ENCODE data around the gene TMEM72. TPM values are rescaled to one million over a fixed set of nuclear protein-coding genes. Genes with fewer than 3 reads are reported as not detected.
A peak's percentile ranks its signal among the peaks of the same experiment; 100 is the strongest.

The TMEM72 gene
- total RNA-seq, 2 experiments from 2014 or later: not detected

DNA sequence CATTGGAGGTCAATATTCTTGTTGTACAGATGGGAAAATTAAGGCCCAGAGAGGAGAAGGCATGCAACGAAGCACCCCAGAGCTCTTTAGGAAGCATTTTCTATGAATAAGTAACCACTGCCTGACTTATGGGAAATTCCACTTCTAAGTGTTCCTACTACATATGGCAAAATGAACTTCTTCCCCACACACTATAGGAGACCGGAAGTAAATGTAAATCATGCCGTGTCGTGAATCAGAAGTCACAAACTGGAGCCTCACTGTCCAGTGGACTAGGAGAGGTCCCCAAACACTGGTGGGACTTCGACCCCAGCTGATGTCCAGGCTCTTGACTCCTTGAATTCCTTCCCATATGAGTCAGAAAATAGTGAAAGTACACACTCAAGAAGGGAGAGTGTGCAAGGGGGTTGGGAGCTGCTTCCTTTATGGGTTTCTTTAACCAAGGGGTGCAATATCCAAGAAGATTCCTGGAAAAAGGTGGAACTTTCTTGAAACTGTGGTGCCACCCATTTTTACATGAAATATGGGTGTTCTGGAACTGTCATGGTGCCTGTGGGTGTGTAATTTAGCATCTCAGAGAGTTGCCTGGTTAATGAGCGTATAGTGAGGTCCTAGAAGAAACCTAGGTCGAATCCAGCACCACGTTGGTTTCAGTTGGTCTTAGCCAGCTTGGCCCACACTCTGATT is 55.1 kb downstream of the TMEM72 start:
- Mint-ChIP-seq H3K27me3 (no peaks in the 10 kb centered on the region), H3K4me3 (no peak overlapping the region), H3K27ac (no peak overlapping the region), H3K4me1 (peaks cover 23% of the 10 kb centered on the region), H3K9me3 (no peaks in the 10 kb centered on the region), H3K36me3 (ENCODE audit: low read depth) (no peaks in the 10 kb centered on the region)
- CTCF ChIA-PET: interaction anchor here (0.9 to 4.2 kb wide), 3 partner anchors 12 to 34 kb away, joined by 3 to 17 read pairs (median 4); partner anchors contain the start of gene DEPP1
- POLR2A ChIA-PET: no interaction called here
- DNase-seq: no peak

DNA sequence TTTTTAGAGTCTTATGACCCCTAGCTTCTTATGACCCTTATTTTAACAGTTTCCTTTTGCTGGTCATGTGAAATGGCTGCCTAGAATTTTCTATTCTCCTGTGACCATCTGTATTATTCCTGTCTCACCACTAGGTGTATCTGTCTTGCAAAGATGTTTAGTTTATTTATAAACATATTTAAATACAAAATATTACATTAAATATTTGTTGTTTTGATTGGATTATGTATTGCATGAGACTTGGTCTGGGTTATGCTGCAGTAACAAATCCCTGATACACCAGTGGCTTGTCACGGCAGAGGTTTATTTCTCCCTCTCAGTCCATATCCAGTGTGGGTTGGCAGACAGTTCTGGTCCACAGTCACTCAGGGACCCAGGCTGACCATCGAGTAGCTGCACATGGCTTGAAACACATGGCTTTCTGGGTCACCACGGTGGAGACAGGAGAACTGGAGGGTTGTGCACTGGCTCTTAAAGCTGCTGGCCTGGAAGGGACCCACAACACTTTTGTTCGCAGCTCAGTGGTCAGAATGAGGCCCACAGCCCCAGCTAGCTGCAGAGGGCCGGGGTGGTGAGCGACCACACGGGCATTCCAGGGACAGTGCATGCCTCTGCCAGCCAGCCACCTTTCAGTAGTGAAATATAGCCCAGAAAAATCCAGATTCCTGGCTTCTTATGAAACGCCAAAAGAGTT is 55.8 kb downstream of the TMEM72 start:
- no peak for DNase-seq
- no peak overlapping the region for H3K27ac Mint-ChIP-seq
- H3K27me3 Mint-ChIP-seq: no peaks in the 10 kb centered on the region
- no peaks in the 10 kb centered on the region for H3K36me3 Mint-ChIP-seq (ENCODE audit: low read depth)
- H3K4me1 Mint-ChIP-seq: peaks cover 23% of the 10 kb centered on the region
- H3K9me3 Mint-ChIP-seq: no peaks in the 10 kb centered on the region
- ChIA-PET POLR2A (no interaction called here), CTCF (interaction anchor here (0.9 to 4.2 kb wide), 2 partner anchors 12 to 35 kb away, joined by 3 to 17 read pairs; partner anchors contain the start of gene DEPP1)
- H3K4me3 Mint-ChIP-seq: no peak overlapping the region

DNA sequence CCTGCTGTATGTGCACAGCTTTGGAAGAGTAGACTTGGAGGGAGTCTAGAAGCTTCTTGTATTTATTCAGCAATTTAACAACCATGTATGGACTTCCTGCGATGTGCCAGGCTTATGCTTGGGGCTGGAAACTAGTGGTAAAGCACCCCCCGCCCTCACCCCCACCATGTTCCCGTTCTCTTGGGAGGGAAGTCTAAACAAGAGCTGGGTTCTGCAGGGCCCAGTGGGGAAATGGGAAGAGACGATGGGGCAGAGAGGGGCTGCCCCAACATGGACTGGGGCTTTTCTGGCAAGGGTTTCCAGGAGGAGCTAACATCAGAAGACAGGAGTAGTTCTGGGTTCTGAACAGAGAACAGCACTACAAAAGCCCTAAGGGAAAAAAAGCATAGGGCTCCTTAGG is 56.5 kb downstream of the TMEM72 start:
- CTCF ChIA-PET: interaction anchor here (1.6 to 4.2 kb wide), 2 partner anchors 27 to 35 kb away, joined by 4 to 17 read pairs; no protein-coding TSS in a partner anchor
- Mint-ChIP-seq H3K27me3 (no peaks in the 10 kb centered on the region), H3K27ac (peak overlapping the region; percentile 43), H3K4me3 (no peak overlapping the region), H3K4me1 (peaks cover 23% of the 10 kb centered on the region), H3K9me3 (no peaks in the 10 kb centered on the region), H3K36me3 (ENCODE audit: low read depth) (no peaks in the 10 kb centered on the region)
- no peak for DNase-seq
- POLR2A ChIA-PET: no interaction called here

DNA sequence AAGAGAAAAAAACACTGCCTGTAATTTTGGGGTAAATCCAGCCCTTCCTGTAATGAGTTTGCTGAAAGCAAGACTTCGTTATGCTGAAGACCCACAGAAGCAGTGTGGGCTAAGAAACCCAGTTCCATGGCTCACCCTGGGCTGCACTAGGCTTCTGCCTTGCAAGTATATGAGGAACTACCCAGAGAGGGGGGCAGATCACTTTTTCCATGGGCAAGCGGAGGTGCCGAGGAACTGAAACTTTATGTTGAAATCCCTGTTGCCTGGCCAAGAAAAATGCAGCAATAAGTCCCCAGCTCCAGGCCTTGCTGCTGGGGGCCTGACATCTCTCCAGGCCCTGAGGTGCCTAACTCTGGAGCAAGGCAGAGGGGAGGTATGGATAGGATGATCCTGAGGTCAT is 57.0 kb downstream of the TMEM72 start:
- Mint-ChIP-seq H3K36me3 (ENCODE audit: low read depth) (no peaks in the 10 kb centered on the region), H3K27me3 (no peaks in the 10 kb centered on the region), H3K9me3 (no peaks in the 10 kb centered on the region), H3K4me3 (no peak overlapping the region), H3K4me1 (peaks cover 23% of the 10 kb centered on the region), H3K27ac (peak overlapping the region; percentile 43)
- no peak for DNase-seq
- CTCF ChIA-PET: interaction anchor here (1.5 to 4.2 kb wide), 3 partner anchors 11 to 36 kb away, joined by 3 to 17 read pairs (median 4); partner anchors contain the start of gene DEPP1
- POLR2A ChIA-PET: no interaction called here

DNA sequence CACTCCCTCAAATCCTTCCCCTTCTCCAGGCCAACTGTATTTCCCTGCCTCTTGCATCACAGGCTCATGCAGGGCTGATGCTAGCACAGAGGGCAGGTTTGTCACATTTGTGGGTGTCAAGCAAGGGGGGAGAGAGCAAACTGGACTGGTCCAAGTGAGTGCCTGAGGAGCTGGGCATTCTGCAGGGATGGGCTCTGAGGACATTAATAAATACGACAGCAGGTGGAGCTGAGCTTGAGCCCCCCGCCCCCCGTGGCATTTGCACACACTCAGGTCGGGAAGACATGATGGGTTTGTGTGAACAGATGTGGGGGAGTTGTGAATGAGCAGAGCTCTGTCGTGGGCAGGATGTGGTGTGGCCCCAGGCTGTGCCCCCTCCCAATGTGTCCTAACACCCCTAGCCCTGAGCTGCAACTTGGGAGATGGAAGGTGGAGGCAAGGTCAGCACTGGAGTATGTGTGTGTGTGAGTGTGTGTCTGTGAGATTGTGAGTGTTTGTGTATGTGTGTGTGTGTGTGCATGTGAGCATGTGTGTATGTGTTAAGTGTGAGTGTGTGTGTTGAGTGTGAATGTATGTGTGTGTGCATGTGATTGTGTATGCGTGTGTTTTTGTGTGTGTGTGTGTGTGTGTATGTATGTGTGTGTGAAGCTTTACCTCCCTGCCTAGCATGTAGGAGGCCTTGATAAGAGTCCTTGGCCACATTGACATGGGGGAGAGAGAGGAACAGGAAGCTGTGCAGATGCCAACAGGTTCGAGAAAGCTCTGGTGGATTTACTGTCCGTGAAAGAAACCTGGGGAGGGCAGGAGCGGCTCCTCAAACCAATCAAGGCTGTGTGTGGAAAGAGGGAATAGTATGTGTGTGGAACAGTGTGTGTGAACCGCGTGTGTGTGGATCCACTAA is 57.6 kb downstream of the TMEM72 start:
- CTCF ChIA-PET: interaction anchor here (0.8 to 4.2 kb wide), 5 partner anchors 10 to 36 kb away, joined by 3 to 17 read pairs (median 3); partner anchors contain the start of gene DEPP1
- Mint-ChIP-seq H3K9me3 (no peaks in the 10 kb centered on the region), H3K4me3 (no peak overlapping the region), H3K27ac (peak overlapping the region; percentile 68), H3K27me3 (no peaks in the 10 kb centered on the region), H3K4me1 (peaks cover 28% of the 10 kb centered on the region), H3K36me3 (ENCODE audit: low read depth) (no peaks in the 10 kb centered on the region)
- peak; percentile 23 for DNase-seq
- POLR2A ChIA-PET: no interaction called here

DNA sequence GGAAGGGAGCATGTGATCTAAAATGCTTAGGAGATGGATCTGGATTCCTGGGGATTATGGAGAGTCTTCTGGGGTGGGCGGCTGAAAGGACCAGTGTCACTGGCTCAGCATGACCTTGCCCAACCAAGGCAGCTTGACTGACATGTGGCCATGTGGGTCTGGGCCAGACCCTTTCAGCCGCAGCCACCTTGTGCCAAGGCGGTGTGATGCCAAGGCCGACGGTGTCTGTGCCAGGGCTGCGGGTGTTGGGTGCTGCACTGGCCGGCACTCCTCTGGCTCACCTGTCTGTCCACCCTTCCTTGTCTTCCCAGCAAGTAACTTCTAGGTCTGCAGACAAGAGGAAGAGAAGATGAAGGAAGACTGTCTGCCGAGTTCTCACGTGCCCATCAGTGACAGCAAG is 58.7 kb downstream of the TMEM72 start:
- no peak overlapping the region for H3K4me3 Mint-ChIP-seq
- peaks cover 37% of the 10 kb centered on the region for H3K4me1 Mint-ChIP-seq
- H3K27me3 Mint-ChIP-seq: no peaks in the 10 kb centered on the region
- no peaks in the 10 kb centered on the region for H3K9me3 Mint-ChIP-seq
- no peaks in the 10 kb centered on the region for H3K36me3 Mint-ChIP-seq (ENCODE audit: low read depth)
- CTCF ChIA-PET: interaction anchor here (1.6 kb wide), 1 partner anchor 33 kb away, joined by 3 read pairs; no protein-coding TSS in a partner anchor
- POLR2A ChIA-PET: no interaction called here
- no peak overlapping the region for H3K27ac Mint-ChIP-seq
- no peak for DNase-seq

DNA sequence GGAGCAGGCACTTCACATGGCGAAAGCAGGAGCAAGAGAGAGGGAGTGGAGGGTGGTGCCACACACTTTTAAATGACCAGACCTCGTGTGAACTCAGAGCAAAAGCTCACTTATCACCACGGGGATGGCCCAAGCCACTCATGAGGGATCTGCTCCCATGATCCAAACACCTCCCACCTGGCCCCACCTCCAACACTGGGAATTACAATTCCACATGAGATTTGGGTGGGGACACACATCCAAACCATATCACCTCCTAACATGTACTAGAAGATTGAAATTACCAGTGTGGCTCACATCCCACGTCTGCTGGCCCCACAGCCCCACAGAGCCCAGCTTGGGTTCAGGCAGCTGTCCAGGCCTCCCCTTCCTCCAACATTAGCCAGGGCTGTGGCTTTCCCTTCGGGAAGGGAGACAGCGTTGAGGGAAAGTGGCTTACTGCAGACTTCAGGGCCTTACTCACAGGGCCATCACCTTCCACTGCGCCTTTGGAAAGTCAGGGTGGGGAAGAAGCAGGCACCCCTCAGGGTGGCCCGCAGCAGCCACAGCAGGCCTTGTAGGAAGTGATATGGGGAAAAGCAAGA is 59.8 kb downstream of the TMEM72 start:
- no peak for DNase-seq
- CTCF ChIA-PET: interaction anchor here (1.2 to 1.6 kb wide), 2 partner anchors 10 to 32 kb away, joined by 3 to 4 read pairs; no protein-coding TSS in a partner anchor
- Mint-ChIP-seq H3K27ac (no peak overlapping the region), H3K27me3 (peaks cover under 1% of the 10 kb centered on the region), H3K9me3 (no peaks in the 10 kb centered on the region), H3K4me3 (no peak overlapping the region), H3K36me3 (ENCODE audit: low read depth) (no peaks in the 10 kb centered on the region), H3K4me1 (peaks cover 38% of the 10 kb centered on the region)
- POLR2A ChIA-PET: no interaction called here

DNA sequence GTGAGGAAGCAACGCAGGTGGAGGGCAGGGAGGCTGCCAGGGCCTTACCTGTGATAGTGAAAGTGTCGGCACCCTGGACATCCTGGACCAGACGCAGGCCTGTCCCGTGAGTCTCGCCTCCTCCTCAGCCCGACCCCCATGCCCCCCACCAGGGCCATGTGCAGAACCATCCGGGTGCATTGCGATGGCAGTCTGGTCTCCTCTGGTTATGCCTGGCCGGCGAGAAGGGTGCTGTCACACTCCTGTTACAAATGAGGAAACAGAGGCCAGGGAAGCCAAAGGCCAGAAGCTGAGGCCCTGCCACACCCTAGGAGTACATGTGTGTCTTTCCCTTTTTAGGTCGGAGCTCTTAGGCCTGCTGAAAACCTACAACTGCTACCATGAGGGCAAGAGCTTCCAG is 60.3 kb downstream of the TMEM72 start:
- peaks cover 38% of the 10 kb centered on the region for H3K4me1 Mint-ChIP-seq
- ChIA-PET POLR2A (no interaction called here), CTCF (interaction anchor here (1.2 kb wide), 1 partner anchor 9 kb away, joined by 4 read pairs; no protein-coding TSS in a partner anchor)
- no peak overlapping the region for H3K27ac Mint-ChIP-seq
- H3K4me3 Mint-ChIP-seq: no peak overlapping the region
- no peaks in the 10 kb centered on the region for H3K9me3 Mint-ChIP-seq
- peaks cover 2% of the 10 kb centered on the region for H3K27me3 Mint-ChIP-seq
- no peak for DNase-seq
- H3K36me3 Mint-ChIP-seq (ENCODE audit: low read depth): no peaks in the 10 kb centered on the region

DNA sequence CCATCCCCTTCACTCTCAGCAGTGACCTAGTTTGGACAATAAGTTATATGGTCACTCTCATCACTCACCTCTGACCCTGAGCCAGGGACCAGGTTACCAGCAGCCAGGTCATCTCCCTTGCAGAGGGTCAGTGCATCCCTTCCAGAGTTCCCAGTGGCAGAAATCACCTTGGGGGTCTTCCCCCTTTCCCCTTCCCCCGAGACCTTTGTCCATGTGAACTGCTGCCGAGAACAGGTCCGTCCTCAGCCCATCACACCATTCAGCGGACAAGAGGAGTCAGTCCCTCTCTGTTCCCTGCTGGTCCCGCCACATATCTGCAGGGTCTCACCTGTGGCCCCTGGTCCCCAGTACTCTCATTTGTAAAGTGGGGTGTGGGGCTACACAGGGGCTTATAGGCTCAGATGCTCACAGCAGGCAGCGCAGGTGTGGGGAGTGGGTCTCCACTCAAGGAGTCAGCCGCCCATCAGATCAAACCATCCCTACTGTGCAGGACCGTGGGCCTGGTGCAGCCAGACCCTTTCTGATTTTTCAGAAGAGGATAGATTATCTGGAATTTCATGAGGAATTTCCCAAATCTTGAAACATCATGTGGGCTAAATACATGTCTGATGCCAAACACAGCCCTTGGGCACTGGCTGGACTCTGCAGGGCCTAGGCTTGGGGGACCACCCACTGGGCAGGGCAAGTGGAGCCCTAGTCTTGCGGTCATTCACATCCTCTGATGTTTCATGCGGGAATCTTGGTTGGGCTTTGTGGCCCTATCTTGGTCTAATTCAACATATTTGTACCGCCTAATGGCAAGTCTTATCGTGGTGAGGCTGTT is 61.0 kb downstream of the TMEM72 start:
- peaks cover 2% of the 10 kb centered on the region for H3K27me3 Mint-ChIP-seq
- no peak for DNase-seq
- H3K36me3 Mint-ChIP-seq (ENCODE audit: low read depth): no peaks in the 10 kb centered on the region
- ChIA-PET POLR2A (no interaction called here), CTCF (interaction anchor here (1.2 to 2.2 kb wide), 3 partner anchors 8 to 21 kb away, joined by 3 to 9 read pairs (median 4); no protein-coding TSS in a partner anchor)
- H3K4me1 Mint-ChIP-seq: peaks cover 38% of the 10 kb centered on the region
- no peaks in the 10 kb centered on the region for H3K9me3 Mint-ChIP-seq
- no peak overlapping the region for H3K27ac Mint-ChIP-seq
- H3K4me3 Mint-ChIP-seq: no peak overlapping the region

DNA sequence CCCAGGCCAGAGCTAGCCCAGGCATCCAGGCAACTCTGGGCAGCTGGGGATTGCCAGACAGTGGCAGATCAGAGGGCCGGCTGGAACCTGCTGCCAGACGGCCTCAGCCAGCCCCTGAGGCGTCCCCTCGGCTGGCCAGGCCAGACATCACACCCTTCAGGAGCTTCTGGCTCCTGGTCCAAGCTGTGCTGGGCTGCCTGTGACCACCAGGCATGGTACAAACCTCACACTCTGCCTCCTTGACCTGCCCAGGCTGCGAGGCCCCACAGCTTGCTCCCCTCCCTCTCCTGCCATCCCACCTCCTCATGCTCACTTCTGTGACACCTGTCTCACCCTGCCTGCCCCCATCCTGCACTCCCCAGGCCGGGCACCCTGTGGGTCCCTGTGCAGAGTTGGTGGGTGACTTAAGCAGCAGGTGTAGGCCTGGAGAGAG is 61.8 kb downstream of the TMEM72 start:
- peaks cover 2% of the 10 kb centered on the region for H3K27me3 Mint-ChIP-seq
- no peaks in the 10 kb centered on the region for H3K9me3 Mint-ChIP-seq
- H3K4me1 Mint-ChIP-seq: peaks cover 32% of the 10 kb centered on the region
- no peak overlapping the region for H3K27ac Mint-ChIP-seq
- no peak for DNase-seq
- H3K4me3 Mint-ChIP-seq: no peak overlapping the region
- no peaks in the 10 kb centered on the region for H3K36me3 Mint-ChIP-seq (ENCODE audit: low read depth)
- POLR2A ChIA-PET: no interaction called here
- CTCF ChIA-PET: interaction anchor here (1.0 to 2.2 kb wide), 3 partner anchors 9 to 78 kb away, joined by 3 to 9 read pairs (median 3); no protein-coding TSS in a partner anchor

DNA sequence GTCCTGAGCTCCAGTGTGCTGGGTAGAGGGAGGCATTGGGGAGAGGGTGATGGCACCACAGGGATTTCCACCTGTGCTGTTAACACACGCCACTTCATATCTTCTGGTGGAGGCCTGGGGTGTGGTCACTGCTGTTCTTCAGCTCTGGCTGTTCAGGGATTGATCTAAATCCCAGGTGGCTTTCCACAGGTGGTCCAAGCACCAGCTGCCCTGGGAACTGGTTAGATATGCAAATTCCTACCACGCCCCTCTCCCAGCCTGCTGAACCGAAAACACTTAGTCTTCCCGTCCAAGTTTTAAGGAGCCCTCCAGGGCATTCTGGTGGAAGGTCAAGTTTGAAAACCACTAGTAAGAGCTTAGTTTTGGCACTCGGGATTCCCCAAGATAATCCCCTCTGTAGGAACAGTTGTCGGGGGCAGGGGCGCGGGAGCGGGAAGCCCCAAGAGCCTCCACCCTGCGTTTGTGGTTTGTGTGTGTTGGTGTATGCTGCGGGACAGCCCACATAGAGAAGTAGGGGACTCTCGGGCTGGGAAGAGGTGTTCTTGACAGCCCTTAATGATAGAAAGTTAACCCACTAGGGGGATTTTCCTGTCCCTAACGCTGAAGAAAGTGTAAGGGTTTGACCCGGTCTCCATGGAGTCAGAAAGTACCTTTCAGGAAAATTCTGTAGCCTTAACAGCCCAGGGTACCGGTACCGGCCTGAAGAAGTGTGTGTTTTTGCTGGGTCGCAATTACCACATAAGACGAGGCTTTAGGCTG is 62.4 kb downstream of the TMEM72 start:
- Mint-ChIP-seq H3K4me1 (peaks cover 29% of the 10 kb centered on the region), H3K36me3 (ENCODE audit: low read depth) (no peaks in the 10 kb centered on the region), H3K27ac (no peak overlapping the region), H3K9me3 (no peaks in the 10 kb centered on the region), H3K27me3 (peaks cover 2% of the 10 kb centered on the region), H3K4me3 (no peak overlapping the region)
- DNase-seq: no peak
- ChIA-PET CTCF (interaction anchor here (1.0 to 2.2 kb wide), 5 partner anchors 10 to 79 kb away, joined by 3 to 9 read pairs (median 3); no protein-coding TSS in a partner anchor), POLR2A (no interaction called here)

All from activated CD4-positive, alpha-beta T cell treated with anti-CD3 and anti-CD28 coated beads, Interleukin-2, amount 10 ng/mL, durations not matched to agents 7 days and 5 days (primary cell).